IPS-20b (cell line): Measurements from ENCODE around the gene ADGRB2.
A peak's percentile ranks its signal among the peaks of the same experiment; 100 is the strongest.

Source experiments
- H3K27ac ChIP-seq: one replicate; pipeline ENCODE4 v1.5.1; 2013; ENCODE audit warnings: low read length
- H3K27me3 ChIP-seq: 2 replicates; pipeline ENCODE4 v1.6.1; 2013; ENCODE audit warnings: mild to moderate bottlenecking, low read length, inconsistent platforms; ENCODE audit not compliant: insufficient read depth
- H3K36me3 ChIP-seq: 2 replicates; pipeline ENCODE4 v1.6.1; 2013; ENCODE audit warnings: low read depth, mild to moderate bottlenecking, inconsistent platforms, low read length, moderate library complexity; ENCODE audit not compliant: insufficient read depth
- H3K4me1 ChIP-seq: 2 replicates; pipeline ENCODE4 v1.6.1; 2013; ENCODE audit warnings: mild to moderate bottlenecking, control low read depth, inconsistent platforms, low read length, moderate library complexity; ENCODE audit not compliant: insufficient read depth
- H3K4me3 ChIP-seq: 2 replicates; pipeline ENCODE4 v1.5.1; 2013; ENCODE audit warnings: mild to moderate bottlenecking, low read length, inconsistent platforms
- H3K9ac ChIP-seq: 2 replicates; pipeline ENCODE4 v1.6.1; 2013; ENCODE audit warnings: low read depth, mild to moderate bottlenecking, inconsistent platforms, low read length, moderate library complexity
- H3K9me3 ChIP-seq: 2 replicates; pipeline ENCODE4 v1.6.1; 2013; ENCODE audit warnings: mild to moderate bottlenecking, low read depth, low read length, inconsistent platforms; ENCODE audit not compliant: insufficient read depth

Gene ADGRB2

GRCh38 chr1:31767225-31767624 lies 3.1 kb upstream of the ADGRB2 start:
- no peaks in the 10 kb centered on the region for H3K9me3 ChIP-seq
- H3K27me3 ChIP-seq, result peaks cover 52% of the 10 kb centered on the region
- peaks cover 5% of the 10 kb centered on the region for H3K4me1 ChIP-seq
- H3K9ac ChIP-seq, result no peak overlapping the region
- no peaks in the 10 kb centered on the region for H3K36me3 ChIP-seq
- H3K4me3 ChIP-seq, result no peak overlapping the region
- no peak overlapping the region for H3K27ac ChIP-seq

- no peaks in the 10 kb centered on the region for H3K36me3 ChIP-seq
- H3K9me3 ChIP-seq, result no peaks in the 10 kb centered on the region
- no peak overlapping the region for H3K9ac ChIP-seq
- peaks cover 45% of the 10 kb centered on the region for H3K27me3 ChIP-seq
- no peak overlapping the region for H3K4me3 ChIP-seq
- H3K27ac ChIP-seq, result no peak overlapping the region
- peaks cover 16% of the 10 kb centered on the region for H3K4me1 ChIP-seq
Observed at GRCh38 chr1:31765516-31765915, 1.4 kb upstream of the ADGRB2 start.

DNA sequence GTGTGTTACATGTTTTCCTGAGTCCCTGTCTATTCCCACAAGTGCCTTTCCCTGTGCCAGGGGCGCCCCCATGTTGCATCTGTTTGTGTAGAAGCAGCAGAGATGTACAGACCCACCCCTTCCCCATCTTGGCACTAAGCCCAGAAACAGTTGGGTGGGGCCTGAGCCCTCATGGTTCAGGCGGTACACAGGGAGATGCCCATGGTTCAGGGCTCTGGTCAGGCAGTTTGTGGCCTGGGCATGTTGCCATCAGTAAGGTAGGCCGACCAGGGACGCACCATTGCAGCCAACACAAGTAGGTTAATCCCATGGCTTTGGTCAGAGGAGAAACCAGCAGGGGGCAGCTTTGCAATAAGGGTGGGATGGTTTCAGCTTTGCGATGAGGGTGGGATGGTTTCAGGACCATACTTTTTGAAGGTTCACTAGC lies 914 bp upstream of the ADGRB2 start:
- H3K4me3 ChIP-seq, result peak overlapping the region; percentile 57
- H3K36me3 ChIP-seq, result no peaks in the 10 kb centered on the region
- H3K27me3 ChIP-seq, result peaks cover 41% of the 10 kb centered on the region
- no peaks in the 10 kb centered on the region for H3K9me3 ChIP-seq
- H3K9ac ChIP-seq, result no peak overlapping the region
- H3K4me1 ChIP-seq, result peaks cover 18% of the 10 kb centered on the region
- no peak overlapping the region for H3K27ac ChIP-seq

DNA sequence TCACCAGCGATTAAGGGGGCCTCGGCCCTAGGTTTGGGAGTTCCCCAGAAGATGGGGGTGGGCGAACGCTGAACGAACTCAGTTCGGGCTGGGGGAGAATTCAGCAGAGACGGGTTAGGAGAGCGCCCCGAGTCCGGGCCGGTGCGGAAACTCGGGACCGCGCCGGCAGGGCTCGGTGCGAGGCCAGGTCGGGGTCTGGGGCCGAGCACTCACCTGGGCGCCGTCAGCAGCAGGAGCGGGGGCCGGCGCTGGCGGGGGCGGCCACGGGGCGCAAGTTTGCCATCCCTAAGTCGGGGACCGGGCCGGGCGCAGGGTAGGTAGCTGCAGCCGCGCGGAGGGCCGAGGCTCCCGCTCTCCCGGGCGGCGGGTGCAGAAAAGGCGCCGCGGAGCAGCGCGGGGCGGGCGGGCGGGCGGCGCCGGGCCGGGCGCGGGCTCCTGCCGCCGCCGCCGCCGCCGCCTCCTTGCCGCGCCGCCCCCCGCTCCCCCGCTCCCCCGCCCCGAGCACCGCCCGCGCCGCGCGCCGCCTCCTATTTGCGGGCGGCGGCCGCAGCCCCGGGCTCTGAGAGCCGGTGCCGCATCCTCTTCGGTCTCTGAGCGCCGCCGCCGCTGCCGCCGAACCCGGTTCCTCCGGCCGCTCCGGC lies 349 bp downstream of the ADGRB2 start:
- Histone ChIP-seq H3K4me3 (peak overlapping the region; percentile 75), H3K36me3 (no peaks in the 10 kb centered on the region), H3K27me3 (peaks cover 39% of the 10 kb centered on the region), H3K4me1 (peaks cover 30% of the 10 kb centered on the region), H3K9me3 (no peaks in the 10 kb centered on the region), H3K9ac (no peak overlapping the region; the same call in 1 of the 2 replicates), H3K27ac (no peak overlapping the region)

- Histone ChIP-seq H3K9me3 (no peaks in the 10 kb centered on the region), H3K4me3 (peak overlapping the region; percentile 75), H3K27ac (no peak overlapping the region), H3K36me3 (no peaks in the 10 kb centered on the region), H3K9ac (no peak overlapping the region; the same call in 1 of the 2 replicates), H3K4me1 (peaks cover 30% of the 10 kb centered on the region), H3K27me3 (peaks cover 39% of the 10 kb centered on the region)
Observed at GRCh38 chr1:31762726-31763670, 1.1 kb downstream of the ADGRB2 start.

DNA sequence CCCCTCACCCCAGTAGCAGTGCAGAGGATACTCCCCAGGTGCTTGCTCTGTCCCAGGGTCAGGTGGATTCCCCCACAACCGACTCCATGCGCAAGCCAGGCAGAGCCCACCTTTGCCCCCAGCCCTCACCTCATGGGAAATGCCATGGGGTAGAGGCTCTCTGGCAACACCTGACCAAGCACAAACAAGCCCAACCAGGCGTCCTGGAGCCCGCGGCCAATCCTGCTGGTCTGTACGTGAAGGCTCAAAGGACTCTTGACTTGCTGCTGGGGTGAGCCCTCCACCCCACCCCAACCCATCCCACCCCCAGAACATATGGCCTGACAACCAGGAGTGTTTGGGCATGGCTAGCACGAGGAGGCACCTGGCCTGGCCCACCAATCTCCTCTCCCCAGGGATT lies 1.8 kb downstream of the ADGRB2 start:
- Histone ChIP-seq H3K27me3 (peaks cover 39% of the 10 kb centered on the region), H3K4me3 (peak overlapping the region; percentile 75; the same call in 1 of the 2 replicates), H3K9ac (no peak overlapping the region), H3K36me3 (no peaks in the 10 kb centered on the region), H3K9me3 (no peaks in the 10 kb centered on the region), H3K27ac (no peak overlapping the region), H3K4me1 (peaks cover 30% of the 10 kb centered on the region)

GRCh38 chr1:31761883-31762282 lies 2.3 kb downstream of the ADGRB2 start:
- Histone ChIP-seq H3K9ac (no peak overlapping the region), H3K4me3 (peak overlapping the region; percentile 86; the same call in 1 of the 2 replicates), H3K27ac (no peak overlapping the region), H3K4me1 (peaks cover 30% of the 10 kb centered on the region), H3K36me3 (no peaks in the 10 kb centered on the region), H3K9me3 (no peaks in the 10 kb centered on the region), H3K27me3 (peaks cover 39% of the 10 kb centered on the region)

- H3K27me3 ChIP-seq, result peaks cover 39% of the 10 kb centered on the region
- peak overlapping the region; percentile 86 for H3K4me3 ChIP-seq
- H3K9ac ChIP-seq, result peak overlapping the region; percentile 76; the same call in 1 of the 2 replicates
- no peaks in the 10 kb centered on the region for H3K9me3 ChIP-seq
- H3K4me1 ChIP-seq, result peaks cover 30% of the 10 kb centered on the region
- no peaks in the 10 kb centered on the region for H3K36me3 ChIP-seq
- H3K27ac ChIP-seq, result no peak overlapping the region
Observed at GRCh38 chr1:31760471-31761470, 3.4 kb downstream of the ADGRB2 start.

DNA sequence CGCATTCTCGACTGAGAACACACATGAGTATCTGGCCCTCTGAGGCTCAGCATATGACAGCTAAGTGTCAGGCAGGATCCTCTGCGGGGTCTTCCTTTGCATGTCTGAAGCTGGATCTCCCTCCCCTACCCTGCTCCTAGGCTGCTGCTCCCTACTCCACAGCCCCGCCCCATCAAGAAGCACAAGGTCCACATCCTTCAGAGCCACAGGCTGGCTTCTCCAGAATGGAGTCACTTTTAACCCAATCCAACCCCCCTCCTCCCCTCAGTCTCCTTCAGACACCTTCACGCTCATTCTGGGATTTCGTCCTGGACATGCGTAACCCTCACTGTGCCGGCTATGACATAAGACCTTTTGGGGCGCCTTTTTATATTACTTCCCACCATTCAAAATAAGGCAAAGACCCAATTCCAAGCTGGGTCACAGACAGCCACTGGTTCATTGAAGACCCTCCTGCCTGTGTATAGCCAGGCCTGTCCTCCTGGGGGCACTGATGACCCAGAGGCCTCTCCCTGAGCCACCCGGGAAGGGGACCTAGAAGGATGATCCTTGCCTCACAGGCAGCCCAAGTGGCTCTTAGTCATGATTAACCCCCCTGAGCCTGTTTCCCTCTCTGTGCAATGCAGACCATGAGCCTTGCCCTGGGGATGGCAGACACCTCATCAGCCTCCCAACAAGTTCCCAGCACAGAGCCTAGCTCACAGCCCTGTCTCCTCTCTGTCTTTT lies 4.7 kb downstream of the ADGRB2 start:
- peak overlapping the region; percentile 76; the same call in 1 of the 2 replicates for H3K9ac ChIP-seq
- H3K27me3 ChIP-seq, result peaks cover 27% of the 10 kb centered on the region
- H3K27ac ChIP-seq, result no peak overlapping the region
- H3K36me3 ChIP-seq, result no peaks in the 10 kb centered on the region
- no peaks in the 10 kb centered on the region for H3K9me3 ChIP-seq
- H3K4me3 ChIP-seq, result peak overlapping the region; percentile 86; the same call in 1 of the 2 replicates
- peaks cover 25% of the 10 kb centered on the region for H3K4me1 ChIP-seq

- Histone ChIP-seq H3K27ac (no peak overlapping the region), H3K9ac (no peak overlapping the region), H3K9me3 (no peaks in the 10 kb centered on the region), H3K4me1 (peaks cover 24% of the 10 kb centered on the region), H3K4me3 (no peak overlapping the region), H3K27me3 (peaks cover 25% of the 10 kb centered on the region), H3K36me3 (no peaks in the 10 kb centered on the region)
Observed at GRCh38 chr1:31758823-31759222, 5.3 kb downstream of the ADGRB2 start.
